Measurements from ENCODE around the gene SLC22A25.
"Not testable (repeated sequence)": the region's sequence is repeated elsewhere in the genome, so short reads cannot be mapped to it uniquely, and the experiment has no call there.

The SLC22A25 gene

GRCh38 chr11:63250162-63251050 is 7.0 kb upstream of the SLC22A25 start:
- POLR2A ChIA-PET: no interaction called here
- Histone ChIP-seq H3K4me3 (ENCODE audit: low read depth, low read length) (no peak overlapping the region), H3K9me3 (ENCODE audit: control insufficient read depth, insufficient read depth, low read depth, low read length) (no peaks in the 10 kb centered on the region), H3K27ac (ENCODE audit: extremely low read depth, low read depth, low read length) (no peak overlapping the region), H3K36me3 (ENCODE audit: control insufficient read depth in 2 of 2, insufficient read depth in 1 of 2, low read length in 2 of 2) (no peaks in the 10 kb centered on the region), H3K4me1 (ENCODE audit: control insufficient read depth, insufficient read depth, low read length) (no peaks in the 10 kb centered on the region)
- TF ChIP-seq ZNF558 (tag by site-specific recombination; IDR thresholded peaks at IDR 0.05) (no peak), ZNF416 (tag by site-specific recombination; IDR thresholded peaks at IDR 0.05) (no peak), ZBTB11 (tag by site-specific recombination; conservative IDR thresholded peaks at IDR 0.05; ENCODE audit: low read depth) (no peak), AEBP2 (tag by site-specific recombination; IDR thresholded peaks at IDR 0.05; ENCODE audit: borderline replicate concordance) (no peak), ZNF18 (tag by site-specific recombination; IDR thresholded peaks at IDR 0.05) (no peak), ZNF311 (tag by site-specific recombination; IDR thresholded peaks at IDR 0.05; ENCODE audit: borderline replicate concordance) (no peak), GLIS1 (tag by site-specific recombination; IDR thresholded peaks at IDR 0.05) (no peak), ZNF248 (tag by site-specific recombination; IDR thresholded peaks at IDR 0.05) (no peak), ZNF146 (tag by site-specific recombination; IDR thresholded peaks at IDR 0.05) (no peak), ZNF175 (tag by site-specific recombination; IDR thresholded peaks at IDR 0.05) (no peak), ZNF571 (tag by site-specific recombination; IDR thresholded peaks at IDR 0.05) (no peak), OVOL3 (tag by site-specific recombination; IDR thresholded peaks at IDR 0.05) (no peak)
- CTCF ChIA-PET: interaction anchor here (1.1 kb wide), 1 partner anchor 37 kb away, joined by 3 read pairs; no protein-coding TSS in a partner anchor

GRCh38 chr11:63248966-63249365 is 5.6 kb upstream of the SLC22A25 start:
- no peaks in the 10 kb centered on the region for H3K4me1 ChIP-seq (ENCODE audit: control insufficient read depth, insufficient read depth, low read length)
- TF ChIP-seq, protein P1, sequence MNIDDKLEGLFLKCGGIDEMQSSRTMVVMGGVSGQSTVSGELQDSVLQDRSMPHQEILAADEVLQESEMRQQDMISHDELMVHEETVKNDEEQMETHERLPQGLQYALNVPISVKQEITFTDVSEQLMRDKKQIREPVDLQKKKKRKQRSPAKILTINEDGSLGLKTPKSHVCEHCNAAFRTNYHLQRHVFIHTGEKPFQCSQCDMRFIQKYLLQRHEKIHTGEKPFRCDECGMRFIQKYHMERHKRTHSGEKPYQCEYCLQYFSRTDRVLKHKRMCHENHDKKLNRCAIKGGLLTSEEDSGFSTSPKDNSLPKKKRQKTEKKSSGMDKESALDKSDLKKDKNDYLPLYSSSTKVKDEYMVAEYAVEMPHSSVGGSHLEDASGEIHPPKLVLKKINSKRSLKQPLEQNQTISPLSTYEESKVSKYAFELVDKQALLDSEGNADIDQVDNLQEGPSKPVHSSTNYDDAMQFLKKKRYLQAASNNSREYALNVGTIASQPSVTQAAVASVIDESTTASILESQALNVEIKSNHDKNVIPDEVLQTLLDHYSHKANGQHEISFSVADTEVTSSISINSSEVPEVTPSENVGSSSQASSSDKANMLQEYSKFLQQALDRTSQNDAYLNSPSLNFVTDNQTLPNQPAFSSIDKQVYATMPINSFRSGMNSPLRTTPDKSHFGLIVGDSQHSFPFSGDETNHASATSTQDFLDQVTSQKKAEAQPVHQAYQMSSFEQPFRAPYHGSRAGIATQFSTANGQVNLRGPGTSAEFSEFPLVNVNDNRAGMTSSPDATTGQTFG (tag by site-specific recombination; IDR thresholded peaks at IDR 0.05; ENCODE audit: borderline replicate concordance): no peak
- TF ChIP-seq MZF1 (tag by site-specific recombination; IDR thresholded peaks at IDR 0.05; ENCODE audit: borderline replicate concordance): no peak
- TF ChIP-seq MEIS1 (CRISPR knock-in tag; IDR thresholded peaks at IDR 0.05; ENCODE audit: borderline replicate concordance): no peak
- no peak for TF ChIP-seq ZNF777 (tag by site-specific recombination; IDR thresholded peaks at IDR 0.05; ENCODE audit: borderline replicate concordance)
- TF ChIP-seq ZNF510 (tag by site-specific recombination; IDR thresholded peaks at IDR 0.05; ENCODE audit: insufficient replicate concordance): no peak
- POLR2A ChIA-PET: no interaction called here
- no peaks in the 10 kb centered on the region for H3K9me3 ChIP-seq (ENCODE audit: control insufficient read depth, insufficient read depth, low read depth, low read length)
- CTCF ChIA-PET: interaction anchor here (0.7 to 1.1 kb wide), 2 partner anchors 36 to 196 kb away, joined by 3 read pairs; no protein-coding TSS in a partner anchor
- no peaks in the 10 kb centered on the region for H3K36me3 ChIP-seq (ENCODE audit: control insufficient read depth in 2 of 2, insufficient read depth in 1 of 2, low read length in 2 of 2)
- no peak overlapping the region for H3K27ac ChIP-seq (ENCODE audit: extremely low read depth, low read depth, low read length)
- H3K4me3 ChIP-seq (ENCODE audit: low read depth, low read length): no peak overlapping the region

- H3K4me3 ChIP-seq (ENCODE audit: low read depth, low read length); H3K27ac ChIP-seq (ENCODE audit: extremely low read depth, low read depth, low read length); POLR2A ChIA-PET; H3K4me1 ChIP-seq (ENCODE audit: control insufficient read depth, insufficient read depth, low read length); H3K36me3 ChIP-seq (ENCODE audit: control insufficient read depth in 2 of 2, insufficient read depth in 1 of 2, low read length in 2 of 2); H3K9me3 ChIP-seq (ENCODE audit: control insufficient read depth, insufficient read depth, low read depth, low read length): not testable (repeated sequence)
- CTCF ChIA-PET: interaction anchor here (0.6 kb wide), 2 partner anchors 969 to 979 kb away, joined by 3 to 5 read pairs; no protein-coding TSS in a partner anchor
These were observed 4.0 kb upstream of the SLC22A25 start for GRCh38 chr11:63247237-63248002.

All from HEK293 (cell line).